Fibroblast of skin of right biceps (primary cell): ENCODE data around the gene MAGEH1.
"Not testable (repeated sequence)": the region's sequence is repeated elsewhere in the genome, so short reads cannot be mapped to it uniquely, and the experiment has no call there.

ENCODE experiments used
- DNase-seq: peaks from one replicate; pipeline ENCODE4 v3.0.0-alpha.2; 2013

Gene MAGEH1

DNA sequence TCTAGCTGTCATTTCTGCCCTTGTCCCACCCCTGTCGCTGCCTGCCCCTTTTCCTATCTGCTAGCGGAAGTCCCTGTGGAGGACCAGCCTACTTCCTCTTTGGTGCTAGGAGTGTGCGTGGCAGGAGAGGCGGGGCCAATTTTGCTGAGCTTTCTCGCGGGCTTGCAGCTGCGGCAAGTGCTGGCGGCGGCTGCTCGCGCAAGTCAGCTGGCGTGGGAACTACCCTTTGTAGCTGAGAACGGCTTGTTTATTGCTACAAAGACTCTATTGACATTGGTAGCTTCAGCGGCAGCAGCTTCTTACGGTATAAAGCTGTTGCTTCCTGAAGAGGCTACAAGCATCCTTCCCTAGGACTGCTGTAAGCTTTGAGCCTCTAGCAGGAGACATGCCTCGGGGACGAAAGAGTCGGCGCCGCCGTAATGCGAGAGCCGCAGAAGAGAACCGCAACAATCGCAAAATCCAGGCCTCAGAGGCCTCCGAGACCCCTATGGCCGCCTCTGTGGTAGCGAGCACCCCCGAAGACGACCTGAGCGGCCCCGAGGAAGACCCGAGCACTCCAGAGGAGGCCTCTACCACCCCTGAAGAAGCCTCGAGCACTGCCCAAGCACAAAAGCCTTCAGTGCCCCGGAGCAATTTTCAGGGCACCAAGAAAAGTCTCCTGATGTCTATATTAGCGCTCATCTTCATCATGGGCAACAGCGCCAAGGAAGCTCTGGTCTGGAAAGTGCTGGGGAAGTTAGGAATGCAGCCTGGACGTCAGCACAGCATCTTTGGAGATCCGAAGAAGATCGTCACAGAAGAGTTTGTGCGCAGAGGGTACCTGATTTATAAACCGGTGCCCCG is at the start of gene MAGEH1:
Gene MAGEH1 (plus strand): TSS at position 138 of the 843 bp plus-strand sequence. CDS start 248 bp downstream, at position 386.
- peak; percentile 83 for DNase-seq

GRCh38 chrX:55427079-55427478 is 24.8 kb upstream of the MAGEH1 start:
- DNase-seq, result not testable (repeated sequence)

DNA sequence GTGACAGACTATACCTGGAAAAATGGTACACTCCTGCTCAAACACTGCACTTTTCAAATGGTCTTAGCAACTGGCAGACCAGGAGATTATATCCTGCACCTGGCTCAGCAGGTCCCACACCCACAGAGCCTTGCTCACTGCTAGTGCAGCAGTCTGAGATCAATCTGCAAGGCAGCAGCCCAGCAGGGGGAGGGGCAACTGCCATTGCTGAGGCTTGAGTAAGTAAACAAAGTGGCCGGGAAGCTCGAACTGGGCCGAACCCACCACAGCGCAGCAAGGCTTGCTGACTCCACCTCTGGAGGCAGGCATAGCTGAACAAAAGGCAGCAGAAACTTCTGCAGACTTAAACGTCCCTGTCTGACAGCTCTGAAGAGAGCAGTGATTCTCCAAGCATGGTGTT is 8.5 kb upstream of the MAGEH1 start:
- DNase-seq, result not testable (repeated sequence)

- peak; percentile 2 for DNase-seq
Observed at GRCh38 chrX:55450259-55450658, 1.7 kb upstream of the MAGEH1 start.

DNA sequence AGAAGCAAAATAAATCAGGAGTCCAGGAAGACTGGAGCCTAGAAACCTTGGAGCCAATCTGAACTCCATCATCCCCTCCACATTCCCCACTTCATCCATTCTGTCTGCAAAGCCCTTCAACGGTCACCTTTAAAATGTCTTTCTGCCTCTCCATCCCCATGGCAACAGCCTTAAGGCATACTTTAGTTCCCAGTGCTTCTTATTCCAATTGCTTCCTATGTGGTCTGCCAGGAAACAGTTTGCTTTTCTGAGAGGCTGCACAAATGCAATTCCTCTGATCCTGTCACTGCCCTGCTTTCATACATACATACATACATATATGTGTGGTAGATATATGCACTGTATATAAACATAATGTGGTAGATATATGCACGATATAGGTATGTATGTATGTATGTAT is 786 bp upstream of the MAGEH1 start:
- no peak for DNase-seq

DNA sequence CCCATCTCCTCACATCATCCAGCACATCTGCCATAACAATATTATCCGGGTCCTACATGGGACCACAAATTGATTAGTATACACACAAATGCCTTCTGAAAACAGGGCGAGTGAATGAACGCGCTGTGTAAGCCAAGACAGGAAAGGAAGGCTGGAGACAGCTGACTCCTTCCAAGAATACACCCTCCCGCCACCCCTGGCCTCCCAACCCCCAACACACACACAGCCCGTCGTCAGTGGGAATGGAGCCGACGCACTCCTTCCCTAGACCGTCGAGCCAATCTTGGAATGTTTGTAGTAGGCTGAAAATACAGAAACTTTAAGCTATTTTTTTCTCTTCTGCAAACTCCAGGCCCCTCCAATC is 319 bp upstream of the MAGEH1 start:
- DNase-seq, result no peak

DNA sequence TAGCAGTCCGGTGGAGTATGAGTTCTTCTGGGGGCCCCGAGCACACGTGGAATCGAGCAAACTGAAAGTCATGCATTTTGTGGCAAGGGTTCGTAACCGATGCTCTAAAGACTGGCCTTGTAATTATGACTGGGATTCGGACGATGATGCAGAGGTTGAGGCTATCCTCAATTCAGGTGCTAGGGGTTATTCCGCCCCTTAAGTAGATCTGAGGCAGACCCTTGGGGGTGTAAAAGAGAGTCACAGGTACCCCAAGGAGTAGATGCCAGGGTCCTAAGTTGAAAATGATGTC is 852 bp downstream of the MAGEH1 start:
- DNase-seq, result no peak

- DNase-seq, result not testable (repeated sequence)
Observed at GRCh38 chrX:55455708-55456107, 3.8 kb downstream of the MAGEH1 start.

GRCh38 chrX:55459426-55459825 is 7.5 kb downstream of the MAGEH1 start:
- not testable (repeated sequence) for DNase-seq

GRCh38 chrX:55459926-55460325 is 8.0 kb downstream of the MAGEH1 start:
- DNase-seq, result not testable (repeated sequence)

DNA sequence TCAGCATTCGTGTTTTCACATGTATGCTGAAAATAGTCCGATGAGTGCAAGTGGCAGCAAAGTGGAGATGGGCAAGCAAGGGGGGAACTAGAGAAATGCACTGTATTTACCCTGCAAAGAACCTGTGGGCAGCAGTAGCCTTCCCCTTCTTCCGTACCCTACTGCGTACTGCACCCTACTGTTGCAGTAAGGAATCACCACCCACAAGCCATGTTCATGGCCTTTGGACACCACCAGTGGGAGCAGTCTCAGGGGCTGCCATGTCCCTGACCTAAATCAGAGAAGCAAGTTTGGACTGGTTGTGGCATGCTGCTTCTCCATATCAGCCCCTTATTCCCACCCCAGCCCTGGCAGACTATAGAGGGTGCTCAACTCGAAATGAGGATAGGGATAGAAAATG is 12.1 kb downstream of the MAGEH1 start:
- DNase-seq, result not testable (repeated sequence)

DNA sequence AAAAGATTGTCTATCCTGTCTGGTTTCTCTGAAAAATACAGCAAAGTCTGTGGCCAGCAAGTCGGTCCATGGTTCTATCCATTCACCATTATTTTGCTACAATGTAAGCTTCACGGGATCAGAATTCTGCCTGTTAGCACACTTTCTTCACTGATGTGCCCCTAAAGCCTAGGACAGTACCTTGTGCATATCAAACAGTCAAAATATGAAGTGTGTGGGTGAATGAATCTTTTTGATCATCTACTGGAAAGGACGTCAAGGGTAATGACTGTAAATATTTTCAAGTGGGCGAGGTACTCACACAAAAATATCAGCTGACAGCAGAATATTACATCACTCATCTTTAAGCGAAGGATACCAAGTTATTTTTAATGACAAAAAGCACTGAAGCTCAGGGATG is 13.2 kb downstream of the MAGEH1 start:
- not testable (repeated sequence) for DNase-seq

GRCh38 chrX:55465791-55466190 is 13.9 kb downstream of the MAGEH1 start:
- not testable (repeated sequence) for DNase-seq

DNA sequence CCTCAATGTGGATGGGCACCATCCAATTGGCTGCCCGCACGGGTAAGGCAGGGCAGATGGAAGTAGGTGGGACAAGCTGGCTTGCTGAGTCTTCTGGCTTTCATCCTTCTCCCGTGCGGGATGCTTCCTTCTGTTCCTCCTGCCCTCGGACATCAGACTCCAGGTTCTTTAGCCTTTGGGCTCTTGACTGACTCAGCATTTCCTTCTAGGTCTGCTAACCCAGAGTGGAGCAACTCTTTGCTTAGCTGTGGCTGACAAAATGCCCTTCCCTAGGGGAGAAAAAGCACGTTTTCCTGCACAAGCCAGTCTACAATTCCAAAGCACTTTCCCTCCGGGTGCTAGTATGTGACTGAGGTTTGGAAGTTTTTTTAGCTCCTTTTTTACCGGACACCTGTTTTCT is 28.0 kb downstream of the MAGEH1 start:
- not testable (repeated sequence) for DNase-seq

DNA sequence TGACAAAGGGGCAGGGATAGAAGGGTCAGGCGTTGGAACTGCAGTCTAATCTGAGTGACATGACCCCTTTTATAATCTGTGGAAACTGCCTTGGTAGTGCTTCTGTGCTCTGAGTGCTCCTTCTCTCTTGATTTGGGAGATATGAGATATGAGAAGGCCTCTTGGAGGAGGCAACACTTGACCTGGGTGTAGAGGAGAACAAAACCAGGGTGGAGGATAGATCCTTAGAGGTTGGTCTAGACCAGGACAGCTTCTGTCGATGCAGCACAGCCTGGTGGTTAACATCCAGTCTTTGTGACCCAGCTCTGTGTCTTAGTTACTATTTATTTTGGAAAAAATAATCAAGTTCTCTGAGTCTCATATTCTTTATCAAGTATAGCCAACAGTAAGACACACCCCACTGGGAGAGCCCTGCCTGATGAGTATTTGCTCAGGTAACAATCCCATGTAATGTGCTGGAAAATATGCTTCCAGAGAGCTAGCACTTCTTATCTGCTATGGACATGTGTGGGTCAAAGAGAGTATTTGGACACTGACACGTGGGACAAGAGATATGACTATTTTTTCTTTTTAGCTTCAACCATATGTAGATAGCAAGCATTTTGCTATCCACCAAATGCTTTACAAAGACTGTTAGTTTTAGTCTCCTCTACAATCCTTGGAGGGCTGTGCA is 28.6 kb downstream of the MAGEH1 start:
- no peak for DNase-seq

DNA sequence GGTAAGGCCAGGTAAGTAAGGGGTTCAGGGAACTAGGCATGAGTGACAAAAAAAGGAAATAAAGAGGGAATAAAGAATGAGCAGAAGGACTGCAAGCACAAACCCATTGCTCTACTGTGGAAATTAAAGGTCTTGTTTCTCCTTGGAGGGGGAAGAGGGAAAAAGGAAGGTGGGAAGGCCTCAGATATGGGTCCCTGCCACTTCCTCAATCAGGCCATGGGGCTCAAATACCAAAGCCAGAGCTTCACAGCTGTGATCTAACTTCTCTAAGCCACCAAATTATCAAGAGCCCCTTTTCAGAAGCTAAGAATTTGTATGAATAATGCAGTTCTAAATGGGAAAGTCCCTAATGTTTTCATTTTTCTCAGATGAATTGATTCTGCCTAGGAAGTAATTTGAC is 33.0 kb downstream of the MAGEH1 start:
- no peak for DNase-seq

GRCh38 chrX:55486736-55487135 is 34.8 kb downstream of the MAGEH1 start:
- peak; percentile 5 for DNase-seq

DNA sequence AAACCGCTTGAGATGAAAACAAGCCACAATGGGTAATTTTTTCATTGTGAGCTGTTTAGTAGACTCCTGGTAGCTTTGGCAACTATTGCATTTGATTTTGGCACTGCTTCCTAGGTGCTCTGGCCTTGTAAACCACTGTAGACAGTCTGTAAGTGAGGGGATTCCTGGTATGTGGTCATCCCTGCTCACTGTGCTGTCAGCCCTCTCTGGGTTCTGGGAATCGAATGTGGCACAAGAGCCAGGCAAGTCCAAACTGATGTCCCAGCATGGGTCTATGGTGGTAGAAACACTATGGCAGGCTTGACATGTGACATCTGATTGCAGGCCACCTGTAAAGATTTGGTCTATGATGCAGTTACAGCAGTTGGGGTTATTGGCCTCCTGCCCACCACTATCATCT is 35.2 kb downstream of the MAGEH1 start:
- DNase-seq, result no peak

- DNase-seq, result no peak
Observed at GRCh38 chrX:55488006-55488592, 36.2 kb downstream of the MAGEH1 start.

DNA sequence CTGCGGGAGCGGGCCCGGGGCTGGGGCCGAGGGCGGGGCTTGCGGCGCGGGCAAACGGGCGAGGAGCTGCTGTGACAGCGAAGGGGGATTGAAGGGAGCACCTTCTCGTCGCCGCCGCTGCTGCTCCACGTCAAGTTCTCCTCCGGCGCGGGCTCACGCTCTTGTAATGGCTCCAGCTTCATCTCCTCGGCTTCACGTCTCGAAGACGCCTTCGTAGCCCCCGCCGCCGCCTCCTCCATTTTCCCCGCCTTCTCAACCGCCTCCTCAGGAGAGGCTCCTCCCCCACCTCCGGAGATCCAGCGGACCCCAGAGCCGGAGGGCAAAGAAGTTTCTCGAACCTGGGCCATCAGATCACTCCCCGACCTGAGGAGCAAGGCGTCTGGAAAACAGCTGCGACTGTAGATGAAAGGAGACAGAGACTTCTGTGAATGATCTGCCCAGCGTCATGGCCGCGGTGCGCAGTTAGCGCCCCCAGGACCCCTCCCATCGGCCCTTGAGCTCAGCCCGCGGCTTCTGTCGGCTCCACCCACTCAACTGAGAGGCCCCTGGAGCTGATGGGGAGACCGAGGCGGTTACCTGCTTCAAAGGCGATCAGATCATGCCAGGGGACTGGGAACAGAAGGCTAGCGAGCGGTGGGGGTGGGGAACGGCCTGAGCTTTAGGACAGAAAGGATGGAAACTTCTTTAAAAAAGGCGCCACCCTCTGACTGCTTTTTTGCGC is 36.8 kb downstream of the MAGEH1 start:
- DNase-seq, result peak; percentile 62

GRCh38 chrX:55489314-55490009 is 37.5 kb downstream of the MAGEH1 start, which contains the start of gene USP51:
TSS of gene USP51 (minus strand) at chrX:55489848. CDS start at chrX:55488939, 909 bp downstream.
- DNase-seq, result peak; percentile 7

GRCh38 chrX:55490121-55490520 is 38.2 kb downstream of the MAGEH1 start:
- no peak for DNase-seq

DNA sequence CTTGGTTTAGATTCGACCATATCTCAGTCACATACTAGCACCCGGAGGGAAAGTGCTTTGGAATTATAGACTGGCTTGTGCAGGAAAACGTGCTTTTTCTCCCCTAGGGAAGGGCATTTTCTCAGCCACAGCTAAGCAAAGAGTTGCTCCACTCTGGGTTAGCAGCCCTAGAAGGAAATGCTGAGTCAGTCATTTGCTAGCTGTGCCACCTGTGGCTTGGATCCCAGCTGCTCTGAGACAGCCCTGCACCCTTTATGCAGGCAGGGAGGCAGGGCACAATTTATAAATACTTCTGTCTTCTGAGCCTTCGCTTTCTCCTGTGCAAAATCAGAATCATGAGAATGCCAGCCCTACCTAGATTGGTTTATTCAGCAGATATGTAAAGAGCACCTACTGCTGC is 39.0 kb downstream of the MAGEH1 start:
- no peak for DNase-seq
